HG03066 (cell line): Measurements from ENCODE around the gene ADAMTS3.

ENCODE experiments used
- ATAC-seq: cut with Tn5 transposase; IDR thresholded peaks from one replicate; pipeline ENCODE4 v1.9.1; 2021; ENCODE audit warnings: low read depth; ENCODE audit not compliant: unreplicated experiment

ADAMTS3 gene

GRCh38 chr4:72424006-72424405, 145.0 kb downstream of the ADAMTS3 start:
- ATAC-seq: no peak

- no peak for ATAC-seq
These were observed 146.6 kb downstream of the ADAMTS3 start for GRCh38 chr4:72422416-72422815.

GRCh38 chr4:72418458-72418857, 150.6 kb downstream of the ADAMTS3 start:
- ATAC-seq: no peak

- ATAC-seq: no peak
These were observed 158.9 kb downstream of the ADAMTS3 start for GRCh38 chr4:72410158-72410557.

GRCh38 chr4:72408568-72408967, 160.5 kb downstream of the ADAMTS3 start:
- no peak for ATAC-seq

GRCh38 chr4:72405417-72405816, 163.6 kb downstream of the ADAMTS3 start:
- no peak for ATAC-seq

- no peak for ATAC-seq
These were observed 171.7 kb downstream of the ADAMTS3 start for GRCh38 chr4:72397314-72397713.

GRCh38 chr4:72394012-72394663, 174.9 kb downstream of the ADAMTS3 start:
- ATAC-seq: no peak

- ATAC-seq: no peak
These were observed 177.7 kb downstream of the ADAMTS3 start for GRCh38 chr4:72391281-72391680.

GRCh38 chr4:72390409-72390808, 178.6 kb downstream of the ADAMTS3 start:
- ATAC-seq: no peak

GRCh38 chr4:72388521-72388920, 180.5 kb downstream of the ADAMTS3 start:
- no peak for ATAC-seq

- no peak for ATAC-seq
These were observed 181.1 kb downstream of the ADAMTS3 start for GRCh38 chr4:72387959-72388358.

GRCh38 chr4:72383439-72383838, 185.6 kb downstream of the ADAMTS3 start:
- no peak for ATAC-seq

GRCh38 chr4:72378901-72379300, 190.1 kb downstream of the ADAMTS3 start:
- no peak for ATAC-seq

- ATAC-seq: no peak
These were observed 191.4 kb downstream of the ADAMTS3 start for GRCh38 chr4:72377491-72378194.

- no peak for ATAC-seq
These were observed 192.1 kb downstream of the ADAMTS3 start for GRCh38 chr4:72376901-72377300.

GRCh38 chr4:72375073-72375736, 193.8 kb downstream of the ADAMTS3 start:
- ATAC-seq: no peak

GRCh38 chr4:72374159-72374558, 194.9 kb downstream of the ADAMTS3 start:
- no peak for ATAC-seq

- ATAC-seq: no peak
These were observed 202.4 kb downstream of the ADAMTS3 start for GRCh38 chr4:72366601-72367000.

- ATAC-seq: no peak
These were observed 203.0 kb downstream of the ADAMTS3 start for GRCh38 chr4:72365981-72366380.

GRCh38 chr4:72365016-72365415, 204.0 kb downstream of the ADAMTS3 start:
- ATAC-seq: no peak

GRCh38 chr4:72360075-72360474, 208.9 kb downstream of the ADAMTS3 start:
- ATAC-seq: no peak
